AG04450 (cell line): ENCODE measurements around the gene DCDC2. TPM values are rescaled to one million over a fixed set of nuclear protein-coding genes. Genes with fewer than 3 reads are reported as not detected.

ENCODE experiments used
- CTCF ChIA-PET: fragments of 300-600, 350-600 bp; formaldehyde crosslinking; extraction: SDS; loops from one replicate; lab custom pipeline; 2022; ENCODE audit warnings: antibody characterized with exemption, inconsistent platforms; lab: Charles Lee
- POLR2A ChIA-PET: fragments of 350-600 bp; formaldehyde crosslinking; extraction: SDS; loops from one replicate; lab custom pipeline; 2021; ENCODE audit warnings: antibody characterized with exemption, inconsistent platforms; lab: Yijun Ruan, JAX
- DNase-seq: peaks from one replicate; pipeline ENCODE4 v3.0.0-alpha.2; 2011; ENCODE audit warnings: low read depth, low spot score
- H3K27ac ChIP-seq: one replicate; pipeline ENCODE4 v1.5.1; 2012; ENCODE audit warnings: low read depth, low read length, control low read depth
- H3K27me3 ChIP-seq: one replicate; pipeline ENCODE4 v1.6.0; 2012; ENCODE audit warnings: low read length; ENCODE audit not compliant: control insufficient read depth, insufficient read depth
- H3K4me3 ChIP-seq: 2 replicates; pipeline ENCODE4 v1.5.1; 2011; ENCODE audit warnings: mild to moderate bottlenecking, low read depth, low read length, control low read depth
- H3K9me3 ChIP-seq: 2 replicates; pipeline ENCODE4 v1.5.1; 2012; ENCODE audit warnings: low read length; ENCODE audit not compliant: control insufficient read depth, insufficient read depth
- CTCF ChIP-seq: IDR thresholded peaks from 2 replicates; pipeline ENCODE4 v1.5.1; 2011; ENCODE audit warnings: low read depth, low read length, control low read depth, inconsistent platforms
- polyA plus RNA-seq: library from polyadenylated mRNA; depleted of rRNA; stranded (reverse); fragments of >200 nt; gene quantifications from 2 replicates; pipeline ENCODE4 v1.2.3, GENCODE V29; 2011; rRNA removed
- small RNA-seq: library from RNA; depleted of rRNA; stranded (forward); fragments of <200 nt; gene quantifications from one replicate; pipeline ENCODE3, GENCODE V24; 2012; ENCODE audit warnings: low read depth; ENCODE audit not compliant: insufficient read length

DCDC2 gene
- polyA plus RNA-seq, 1 experiment, result 0.02 TPM

GRCh38 chr6:24125980-24126379, 231.9 kb downstream of the DCDC2 start, which contains the start of gene NRSN1:
Gene NRSN1, plus strand, starts transcription at chr6:24126215. Its CDS starts 8,113 bp downstream, at chr6:24134328.
- H3K27ac ChIP-seq, result no peak within 1 kb of the TSS
- H3K27me3 ChIP-seq, result no peaks in the 10 kb centered on the region
- POLR2A ChIA-PET, result no interaction called here
- DNase-seq, result no peak
- peaks cover 12% of the 10 kb centered on the region for H3K9me3 ChIP-seq
- no peak for TF ChIP-seq CTCF
- CTCF ChIA-PET, result no interaction called here
- no peak within 1 kb of the TSS for H3K4me3 ChIP-seq

DNA sequence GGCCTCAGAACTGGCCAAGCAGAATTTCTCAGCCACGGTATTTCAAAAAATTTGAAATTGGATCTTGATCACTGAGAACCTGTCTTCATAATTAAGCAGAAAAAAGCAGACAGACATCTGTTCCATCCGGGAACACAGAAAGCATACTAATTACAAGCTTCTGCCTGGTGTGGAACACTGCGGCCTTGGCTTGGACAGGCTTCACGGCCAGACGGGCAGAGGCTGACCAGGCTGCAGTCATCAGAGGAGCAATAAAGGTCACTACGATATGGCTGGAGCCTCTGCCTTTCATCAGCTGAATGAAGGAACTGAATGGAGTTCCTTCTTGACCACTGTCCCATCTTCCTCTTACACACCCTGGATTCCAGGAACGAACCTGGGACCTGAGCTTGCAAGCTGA, 235.7 kb downstream of the DCDC2 start:
- ChIA-PET POLR2A (no interaction called here), CTCF (no interaction called here)
- H3K27ac ChIP-seq, result no peak overlapping the region
- no peak for TF ChIP-seq CTCF
- peaks cover 12% of the 10 kb centered on the region for H3K9me3 ChIP-seq
- H3K4me3 ChIP-seq, result no peak overlapping the region
- DNase-seq, result no peak
- H3K27me3 ChIP-seq, result no peaks in the 10 kb centered on the region

Small RNA genes lying within 50 kb of the gene (small RNA-seq; reads per million reads assigned to genes)
- gene RF00218, result not detected
- not detected for gene RNU6-391P

Other genes with a start within 250 kb of the DCDC2 start
- gene NRSN1, start 231.8 kb downstream of the DCDC2 start, polyA plus RNA-seq, result not detected in 2 replicates
- gene MRS2, start 44.9 kb upstream of the DCDC2 start, polyA plus RNA-seq, result 15.1 and 19.9 TPM in 2 replicates
- 0.04 TPM in 1 of 2 replicates, not detected in the other for gene GPLD1, start 131.5 kb upstream of the DCDC2 start, polyA plus RNA-seq
- 0.11 and 0.35 TPM in 2 replicates for gene ALDH5A1, start 136.9 kb upstream of the DCDC2 start, polyA plus RNA-seq